Epidermal melanocyte (primary cell): ENCODE data around the gene GLOD4.

Experiments used
- DNase-seq: peaks from one replicate; pipeline ENCODE4 v3.0.0; 2011; ENCODE audit warnings: low spot score; ENCODE audit not compliant: insufficient read length

Gene GLOD4

DNA sequence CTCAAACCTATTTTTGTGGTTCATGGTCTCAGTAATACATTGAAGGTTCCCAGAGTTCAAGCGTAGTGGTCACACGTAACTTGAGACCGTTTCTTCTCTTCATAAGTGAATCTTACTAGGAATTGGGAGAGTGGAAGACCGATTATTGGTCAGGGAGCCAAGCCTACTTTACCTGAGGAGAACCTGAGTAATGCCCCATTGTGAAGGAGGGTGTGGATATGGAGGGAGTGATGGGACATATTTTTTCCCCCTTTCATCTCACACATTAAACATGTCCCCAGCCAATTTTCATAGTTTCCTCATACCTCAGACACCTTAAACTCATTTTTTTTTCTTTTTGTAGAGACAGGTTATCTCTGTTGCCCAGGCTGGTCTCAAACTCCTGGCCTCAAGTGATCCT, 38.9 kb downstream of the GLOD4 start:
- DNase-seq: no peak

DNA sequence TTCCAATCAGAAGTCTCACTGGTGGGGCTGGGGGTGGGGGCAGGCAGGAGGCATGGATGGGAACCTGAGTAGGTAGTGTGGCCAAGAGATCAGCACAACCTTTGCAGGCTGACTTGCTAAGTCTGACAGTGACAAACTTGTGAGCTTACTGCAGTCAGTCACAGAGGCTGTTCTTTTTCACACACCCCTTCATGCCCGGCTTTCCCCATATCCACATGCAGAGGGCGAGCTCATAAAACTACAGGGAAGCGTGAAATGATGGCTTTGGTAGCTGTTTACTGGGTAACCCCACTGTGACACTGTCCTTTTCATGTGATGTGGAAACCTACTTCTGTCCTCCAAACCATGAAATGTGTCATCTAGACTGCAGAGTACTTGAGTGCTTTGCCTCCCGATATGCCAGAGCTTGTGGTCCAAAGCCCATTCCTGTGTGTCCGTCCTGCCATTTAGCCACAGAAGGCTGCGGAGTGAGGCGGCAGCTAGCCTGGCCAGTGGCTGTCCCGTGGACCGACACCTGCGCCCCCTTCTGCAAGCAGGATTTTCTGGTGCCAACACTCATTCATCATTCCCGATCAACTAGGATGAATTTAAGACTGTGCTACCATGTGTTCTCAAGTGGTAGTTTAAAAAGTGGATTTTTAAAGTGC, 39.8 kb downstream of the GLOD4 start:
- no peak for DNase-seq

GRCh38 chr17:740240-741017, 41.7 kb downstream of the GLOD4 start:
- no peak for DNase-seq

- DNase-seq: no peak
Measured at GRCh38 chr17:737561-738113, 44.4 kb downstream of the GLOD4 start.

- DNase-seq: no peak
Measured at GRCh38 chr17:733743-734142, 48.3 kb downstream of the GLOD4 start.

- DNase-seq: no peak
Measured at GRCh38 chr17:732902-733720, 49.0 kb downstream of the GLOD4 start.

GRCh38 chr17:732067-732901, 49.8 kb downstream of the GLOD4 start, which contains the start of gene TLCD3A:
Gene TLCD3A (plus strand): TSS chr17:732596. CDS start chr17:732648, 52 bp downstream.
- DNase-seq: peak; percentile 69

- no peak for DNase-seq
Measured at GRCh38 chr17:731644-732066, 50.4 kb downstream of the GLOD4 start.

DNA sequence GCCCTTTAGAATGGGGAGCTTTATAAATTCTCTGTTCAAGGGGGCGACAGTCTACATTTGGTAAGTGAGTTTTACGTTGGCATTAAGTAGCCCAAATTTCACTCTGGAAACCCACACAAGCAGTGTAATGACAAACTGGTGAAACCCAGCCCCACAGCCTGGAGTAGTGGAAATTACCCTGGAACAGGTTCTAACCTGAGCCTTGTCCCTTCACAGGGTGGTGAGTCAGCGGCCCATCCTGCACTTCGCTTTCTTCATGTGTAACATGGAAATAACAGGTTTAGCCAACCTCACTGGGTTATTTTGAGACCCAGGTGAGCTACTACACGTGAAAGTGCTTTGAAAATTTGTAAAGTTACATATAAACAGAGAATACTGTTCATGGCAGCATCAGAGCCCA, 53.2 kb downstream of the GLOD4 start:
- DNase-seq: no peak

DNA sequence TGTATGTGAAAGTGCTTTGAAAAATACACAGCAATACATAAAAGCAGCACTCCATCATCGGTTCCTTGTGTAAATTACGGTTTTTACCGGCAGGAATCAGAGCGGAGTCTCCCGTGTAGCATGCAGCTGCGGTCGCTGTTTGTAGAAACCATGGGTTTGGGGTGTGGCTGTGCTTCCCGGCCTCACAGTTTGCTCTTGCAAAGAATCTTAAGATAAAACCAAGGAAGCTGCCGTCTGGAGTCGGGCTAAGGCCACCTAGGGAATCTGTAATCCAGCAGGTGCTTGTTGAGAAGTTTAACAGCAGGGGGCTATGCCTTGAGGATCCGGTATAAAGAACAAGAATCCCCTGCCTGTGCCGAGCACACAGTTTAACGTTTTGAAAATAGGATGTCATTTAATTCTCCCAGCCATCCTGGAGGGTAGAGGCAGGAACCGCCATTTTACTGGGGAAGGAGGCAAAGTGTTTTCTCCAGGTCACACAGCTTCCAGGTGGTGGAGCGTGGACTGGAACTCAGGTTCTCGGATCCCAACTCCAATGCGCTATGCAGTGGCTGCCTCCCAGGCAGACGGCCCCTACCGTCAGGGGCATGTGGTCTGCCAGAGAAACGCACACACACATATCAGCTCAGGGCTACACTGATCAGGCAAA, 55.7 kb downstream of the GLOD4 start:
- DNase-seq: no peak

- no peak for DNase-seq
Measured at GRCh38 chr17:725746-726145, 56.3 kb downstream of the GLOD4 start.

- no peak for DNase-seq
Measured at GRCh38 chr17:725084-725483, 57.0 kb downstream of the GLOD4 start.

DNA sequence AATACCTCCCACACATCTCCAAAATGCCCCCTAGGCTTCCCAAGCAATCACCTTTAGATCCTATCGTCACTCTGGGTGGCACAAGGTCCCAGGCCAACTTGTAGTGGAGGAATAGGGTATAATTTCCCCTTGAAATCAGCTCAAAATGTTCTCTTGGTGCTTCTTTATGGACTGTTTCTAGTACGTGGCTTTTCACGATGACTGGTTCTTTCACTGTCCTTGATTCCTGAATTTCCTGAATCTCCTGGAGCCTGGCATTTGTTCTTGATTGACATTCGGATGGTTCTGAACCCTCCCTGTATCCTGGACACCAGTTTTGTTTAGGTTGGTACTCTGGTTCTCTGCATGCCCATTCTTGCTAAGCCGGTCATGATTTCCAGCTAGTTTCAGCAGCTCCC, 60.5 kb downstream of the GLOD4 start:
- no peak for DNase-seq

GRCh38 chr17:720706-721539, 61.2 kb downstream of the GLOD4 start:
- DNase-seq: no peak

- DNase-seq: no peak
Measured at GRCh38 chr17:718075-718474, 64.0 kb downstream of the GLOD4 start.
